HTR-8/SVneo (cell line): ENCODE results near the gene BARX2.

Source experiments
- DNase-seq: peaks from one replicate; pipeline ENCODE4 v3.0.0; 2011; ENCODE audit warnings: low spot score, mixed read lengths; ENCODE audit not compliant: insufficient read length
- FAIRE-seq: peaks from 2 replicates; lab custom pipeline; 2011; peaks lifted over from hg19 to GRCh38; lab: Jason Lieb, UNC

BARX2 gene

DNA sequence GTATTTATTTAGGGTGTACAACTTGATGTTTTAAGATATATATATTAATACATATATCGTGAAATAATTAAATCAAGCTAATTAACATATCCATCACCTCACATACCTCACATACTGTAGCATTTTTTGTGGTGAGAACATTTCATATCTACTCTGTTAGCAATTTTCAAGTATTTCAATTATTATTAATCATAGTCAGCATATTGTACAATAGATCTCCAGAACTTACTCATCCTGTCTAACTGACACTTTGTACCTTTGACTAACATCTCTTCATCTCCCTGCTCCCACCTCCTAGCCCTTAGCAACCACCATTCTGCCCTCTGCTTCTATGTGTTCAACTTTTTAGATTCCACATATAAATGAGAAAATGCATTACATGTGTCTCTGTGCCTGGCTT is 108.4 kb downstream of the BARX2 start:
- DNase-seq (no peak), FAIRE-seq (no peak)

DNA sequence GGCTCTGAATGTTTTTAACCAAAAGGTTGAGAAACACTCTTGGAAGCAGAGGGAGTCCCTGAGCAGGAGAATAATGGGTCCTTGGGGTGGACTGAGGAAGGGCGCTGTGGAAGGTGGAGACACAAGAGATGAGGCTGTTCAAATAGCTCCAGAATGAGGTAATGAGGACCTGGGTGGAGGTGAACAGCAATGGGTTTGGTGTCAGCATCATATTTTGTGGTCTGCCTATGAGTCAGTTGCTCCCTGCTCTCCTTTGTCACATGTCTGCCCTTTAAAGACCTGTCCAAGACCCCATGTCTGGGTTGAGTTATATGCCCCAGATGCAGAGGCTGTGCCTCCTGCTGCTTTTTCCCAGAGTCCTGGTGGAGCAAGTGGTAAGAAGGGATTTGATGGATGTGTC is 113.6 kb downstream of the BARX2 start:
- DNase-seq (no peak), FAIRE-seq (no peak)

- no peak for DNase-seq
Measured at GRCh38 chr11:129490004-129490403, 114.4 kb downstream of the BARX2 start.

DNA sequence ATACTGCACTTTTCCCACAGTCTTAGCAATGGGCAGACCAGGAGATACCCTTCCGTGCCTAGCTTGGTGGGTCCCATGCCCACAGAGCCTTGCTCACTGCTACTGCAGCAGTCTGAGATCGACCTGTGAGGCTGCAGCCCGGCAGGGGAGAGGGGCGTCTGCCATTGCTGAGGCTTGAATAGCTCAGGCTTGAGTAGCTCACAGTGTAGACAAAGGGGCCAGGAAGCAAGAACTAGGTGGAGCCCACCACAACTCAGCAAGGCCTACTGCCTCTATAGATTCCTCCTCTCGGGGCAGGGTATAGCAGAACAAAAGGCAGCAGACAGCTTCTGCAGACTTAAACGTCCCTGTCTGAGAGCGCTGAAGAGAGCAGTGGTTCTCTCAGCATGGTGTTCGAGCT is 118.1 kb downstream of the BARX2 start:
- no peak for FAIRE-seq
- DNase-seq = no peak

More at GRCh38 chr11:129490004-129490403, 114.4 kb downstream of the BARX2 start:
- no peak for FAIRE-seq
